ENCODE data around the gene PCNX3.

Gene PCNX3

GRCh38 chr11:65580756-65581155 lies 34.8 kb upstream of the PCNX3 start:
- no peak for DNase-seq

- no peak for DNase-seq
Measured at GRCh38 chr11:65581928-65582327, 33.6 kb upstream of the PCNX3 start.

DNA sequence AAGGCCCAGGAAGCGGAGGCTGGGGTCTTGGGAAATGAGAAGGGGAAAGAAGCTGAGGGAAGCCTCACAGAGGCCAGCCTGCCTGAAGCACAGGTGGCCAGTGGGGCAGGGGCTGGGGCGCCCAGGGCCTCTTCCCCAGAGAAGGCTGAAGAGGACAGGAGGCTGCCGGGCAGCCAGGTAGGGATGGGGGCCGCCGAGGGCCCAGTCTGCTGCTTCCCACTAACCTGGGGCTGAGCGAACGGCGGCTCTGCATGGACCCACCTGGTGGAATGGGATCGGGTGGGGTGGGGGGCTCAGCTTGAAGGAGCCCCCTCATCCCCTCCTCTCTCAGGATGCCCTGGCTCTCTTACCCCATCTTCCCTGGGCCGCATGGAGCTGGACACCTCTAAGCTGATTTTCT lies 32.0 kb upstream of the PCNX3 start:
- DNase-seq: no peak

- no peak for DNase-seq
Measured at GRCh38 chr11:65584106-65584505, 31.5 kb upstream of the PCNX3 start.

- DNase-seq: no peak
Measured at GRCh38 chr11:65584723-65585171, 30.8 kb upstream of the PCNX3 start.

GRCh38 chr11:65585396-65586246 lies 30.0 kb upstream of the PCNX3 start:
- DNase-seq: no peak

- no peak for DNase-seq
Measured at GRCh38 chr11:65586247-65586630, 29.3 kb upstream of the PCNX3 start.

DNA sequence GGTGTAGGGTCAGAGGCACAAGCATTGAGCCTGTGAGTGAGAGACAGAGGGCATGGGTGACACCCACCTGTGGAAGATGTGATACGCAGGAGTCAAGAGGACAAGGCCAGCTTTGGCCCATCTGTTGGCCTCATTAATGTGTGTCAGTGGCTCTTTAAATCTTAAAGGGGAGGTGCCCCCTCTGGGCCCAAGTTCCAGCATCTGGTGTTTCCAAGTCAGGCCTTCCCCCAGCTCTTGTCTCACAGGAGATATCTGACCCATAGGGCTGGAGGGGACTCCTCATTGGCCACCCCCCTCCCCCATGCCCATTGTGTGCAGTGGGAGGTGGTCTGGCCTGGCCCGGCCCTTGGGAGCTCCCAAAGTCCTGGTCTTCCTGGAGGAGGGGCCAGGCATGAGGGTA lies 28.9 kb upstream of the PCNX3 start:
- DNase-seq: no peak

GRCh38 chr11:65588199-65589054 lies 27.1 kb upstream of the PCNX3 start:
- DNase-seq: no peak

DNA sequence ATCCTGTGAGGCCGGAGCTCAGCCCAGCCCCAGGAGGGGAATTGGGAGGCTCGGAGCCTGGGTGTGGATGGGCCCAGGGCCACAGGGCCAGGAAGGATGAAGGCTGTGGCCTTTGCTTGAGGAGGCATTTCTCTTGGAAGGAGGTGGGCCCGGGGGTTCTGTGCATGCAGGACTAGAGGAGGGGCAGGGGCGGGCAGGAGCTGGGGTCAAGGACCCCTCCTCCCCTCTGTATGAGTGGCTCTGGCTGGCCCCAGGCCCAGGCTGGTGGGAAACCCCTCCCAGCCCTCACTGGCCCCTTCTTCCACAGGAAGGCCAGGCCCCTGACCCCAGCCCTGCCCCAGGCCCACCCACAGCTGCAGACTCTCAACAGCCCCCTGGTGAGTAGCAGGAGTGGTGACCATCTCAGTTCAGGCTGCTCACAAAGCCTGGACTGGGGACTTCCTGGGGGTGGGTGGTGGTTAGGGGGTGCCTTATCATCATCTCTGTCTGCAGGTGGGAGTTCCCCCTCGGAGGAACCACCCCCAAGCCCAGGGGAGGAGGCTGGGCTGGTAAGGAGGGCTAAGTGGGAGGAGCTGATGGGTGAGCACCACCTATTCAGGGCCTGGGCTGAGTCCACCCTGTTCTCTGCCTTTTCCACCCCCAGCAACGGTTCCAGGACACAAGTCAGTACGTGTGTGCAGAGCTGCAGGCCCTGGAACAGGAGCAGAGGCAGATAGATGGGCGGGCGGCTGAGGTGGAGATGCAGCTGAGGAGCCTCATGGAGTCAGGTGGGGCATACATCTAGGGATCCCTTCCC lies 25.9 kb upstream of the PCNX3 start:
- DNase-seq: no peak

DNA sequence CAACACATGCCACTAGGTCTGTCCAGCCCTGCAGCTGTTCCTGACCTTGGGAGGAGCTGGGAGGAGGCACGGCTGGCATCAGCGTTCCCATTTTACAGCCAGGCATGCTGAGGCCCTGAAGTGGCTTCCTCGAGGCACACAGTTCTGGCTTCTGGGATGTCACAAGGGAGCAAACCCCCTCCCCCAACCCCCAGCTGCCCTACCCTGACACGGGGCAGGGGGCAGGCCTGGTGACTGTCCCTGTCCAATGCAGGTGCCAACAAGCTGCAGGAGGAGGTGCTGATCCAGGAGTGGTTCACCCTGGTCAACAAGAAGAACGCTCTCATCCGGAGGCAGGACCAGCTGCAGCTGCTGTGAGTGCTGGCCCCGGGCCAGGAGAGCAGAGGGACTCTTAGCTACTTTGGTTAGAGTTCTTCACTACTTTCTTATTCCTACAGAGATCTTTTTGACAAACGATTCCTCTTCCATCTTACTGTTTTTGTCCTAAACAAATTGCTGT lies 25.3 kb upstream of the PCNX3 start:
- DNase-seq: no peak

GRCh38 chr11:65591939-65592857 lies 23.4 kb upstream of the PCNX3 start:
- DNase-seq: no peak

DNA sequence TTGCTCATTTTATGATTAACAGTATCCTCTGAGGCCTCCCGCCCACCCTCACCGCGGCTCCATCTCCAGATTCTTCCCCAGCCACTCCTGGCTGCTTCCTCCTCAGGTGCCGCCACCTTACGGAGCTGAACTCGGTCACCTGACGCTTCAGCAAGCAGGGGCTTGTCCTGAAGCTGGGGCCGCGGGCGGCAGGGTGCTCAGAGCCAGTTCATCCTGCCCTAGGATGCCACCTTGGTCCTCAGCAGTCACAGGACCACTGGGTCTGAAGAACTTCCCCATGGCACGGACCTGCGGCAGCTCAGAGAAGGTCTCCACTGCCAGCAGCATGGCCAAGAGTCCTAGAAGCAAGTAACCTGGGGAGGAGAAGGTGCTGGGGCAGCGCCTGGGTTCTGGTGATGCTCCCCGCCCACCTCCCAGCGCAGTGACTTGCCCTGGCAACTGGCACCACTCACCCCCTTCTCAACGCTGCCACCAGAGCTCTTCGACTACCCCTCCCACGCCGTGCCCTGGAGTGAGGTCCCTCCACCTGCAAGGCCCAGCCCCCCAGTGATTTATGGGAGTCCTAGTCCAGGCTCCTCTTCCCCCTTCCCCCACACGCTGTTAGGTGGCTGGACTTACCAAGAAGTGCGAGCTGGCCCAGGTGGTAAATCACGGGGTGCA lies 22.6 kb upstream of the PCNX3 start:
- DNase-seq: no peak

- DNase-seq: no peak
Measured at GRCh38 chr11:65593518-65594414, 21.8 kb upstream of the PCNX3 start.

DNA sequence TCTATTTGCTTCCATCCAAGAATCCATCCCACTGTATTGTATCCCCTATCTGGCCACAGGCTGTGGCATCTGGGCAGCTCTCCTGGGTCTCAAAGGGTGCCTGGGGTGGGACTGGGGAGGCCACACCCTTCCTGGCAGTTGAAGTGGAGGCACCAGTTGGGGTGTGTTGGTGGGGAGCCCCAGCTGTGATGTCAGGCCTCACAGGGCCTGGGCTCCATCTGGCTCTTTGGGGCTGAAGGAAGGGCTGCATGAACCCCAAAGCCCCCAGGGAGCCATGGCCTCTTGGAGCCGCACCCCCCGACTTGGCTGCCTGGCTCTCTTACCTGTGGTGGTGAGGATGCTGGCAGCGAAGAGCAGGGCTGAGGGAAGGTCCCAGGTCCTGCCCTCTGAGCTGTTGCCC lies 20.4 kb upstream of the PCNX3 start:
- DNase-seq: no peak

DNA sequence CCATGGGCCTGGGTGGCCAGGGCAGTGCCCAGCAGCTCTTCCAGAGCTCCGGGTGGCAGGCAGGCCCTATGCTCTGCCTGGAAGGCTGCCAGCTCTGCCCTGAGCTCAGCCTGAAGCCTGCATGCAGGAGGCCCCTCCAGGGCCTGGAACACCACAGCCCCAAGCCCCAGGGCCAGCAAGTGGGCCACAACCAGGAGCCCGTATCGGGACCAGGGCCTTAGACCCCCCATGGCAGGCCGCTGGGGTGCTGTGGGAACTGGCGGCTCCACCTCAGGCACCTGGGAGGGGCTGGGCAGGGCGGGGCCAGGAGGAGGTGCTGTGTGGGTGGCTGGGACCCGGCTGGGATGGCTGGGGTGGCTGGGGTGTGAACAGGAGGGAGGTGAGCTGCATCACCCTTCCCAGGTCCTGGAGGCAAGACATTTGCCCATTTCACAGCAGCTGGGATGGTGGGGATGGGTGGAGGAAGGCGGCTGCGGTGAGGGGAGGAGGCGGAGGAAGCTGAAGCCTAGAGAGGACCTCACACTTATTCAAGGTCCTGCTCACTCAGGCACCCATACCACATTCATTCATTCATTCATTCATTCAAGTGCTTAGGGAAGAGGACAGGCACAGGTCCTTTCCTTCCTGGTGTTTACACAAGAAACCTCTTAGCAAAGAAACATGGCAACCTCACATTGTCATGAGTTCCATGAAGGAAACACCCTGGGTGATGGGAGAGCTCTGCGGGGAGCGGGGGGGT lies 19.9 kb upstream of the PCNX3 start, which contains the start of gene KCNK7:
KCNK7 (minus strand) TSS at position 258 of the 739 bp plus-strand sequence; CDS start at position 230, 28 bp downstream.
- DNase-seq: no peak

DNA sequence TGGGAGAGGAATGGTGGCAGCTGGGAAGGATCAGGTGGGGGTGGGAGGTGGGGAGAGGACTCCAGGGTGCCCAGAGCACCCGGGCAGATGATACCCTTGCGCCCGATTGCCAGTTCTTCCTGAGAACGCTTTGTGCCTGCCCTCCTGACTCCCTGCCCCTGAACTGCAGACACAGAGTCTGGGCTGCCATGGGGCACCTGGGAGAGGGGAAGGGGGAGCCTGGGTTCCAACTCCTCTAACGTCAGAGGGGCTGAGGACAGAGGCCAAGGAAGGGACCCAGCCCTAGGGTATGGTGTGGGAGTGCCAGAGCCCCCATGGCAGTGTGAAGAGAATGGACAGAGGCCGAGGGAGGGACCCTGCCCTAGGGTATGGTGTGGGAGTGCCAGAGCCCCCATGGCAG lies 19.1 kb upstream of the PCNX3 start:
- DNase-seq: no peak

DNA sequence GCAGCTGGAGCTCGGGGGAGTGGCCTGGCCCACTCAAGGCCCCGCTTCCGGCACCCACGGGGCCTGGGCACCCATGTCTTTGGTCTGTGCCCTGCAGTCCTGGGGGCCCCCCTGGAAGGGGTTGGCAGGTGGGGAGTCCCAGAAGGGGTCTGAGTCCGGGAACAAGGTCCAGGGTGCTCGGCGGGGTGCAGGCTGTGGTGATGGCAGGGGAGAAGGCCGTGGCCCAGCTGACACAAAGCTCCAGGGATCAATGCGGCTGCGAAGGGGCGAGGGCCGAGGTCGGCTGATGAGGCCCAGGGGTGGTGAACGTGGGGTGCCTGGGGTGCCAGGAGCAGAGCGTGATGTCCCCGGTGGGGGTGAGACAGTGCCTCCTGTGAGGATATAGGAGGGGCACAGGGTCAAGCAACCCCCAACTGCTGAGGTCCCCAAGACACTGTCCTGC lies 17.3 kb upstream of the PCNX3 start:
- no peak for DNase-seq
